Transverse colon (tissue), 3 donors: Measurements from ENCODE around the gene VMAC.

ENCODE experiments used
- CTCF ChIP-seq, 5 experiments: fragments of 200-600 bp in 3 of 5; fragments of 450-650 bp in 2 of 5; sonication (generic) in 3 of 5; IDR thresholded peaks; 1 replicate in 2 of 5; 2 replicates in 3 of 5; pipeline ENCODE4 v1.5.1; 2016 to 2017; ENCODE audit warnings: antibody characterized with exemption in 5 of 5, inconsistent platforms in 3 of 5, mild to moderate bottlenecking in 2 of 5, moderate library complexity in 1 of 5
- POLR2A ChIP-seq: fragments of 450-650 bp; IDR thresholded peaks from one replicate; pipeline ENCODE4 v1.6.1; 2016; ENCODE audit warnings: antibody characterized with exemption, mild to moderate bottlenecking, moderate library complexity

DNA sequence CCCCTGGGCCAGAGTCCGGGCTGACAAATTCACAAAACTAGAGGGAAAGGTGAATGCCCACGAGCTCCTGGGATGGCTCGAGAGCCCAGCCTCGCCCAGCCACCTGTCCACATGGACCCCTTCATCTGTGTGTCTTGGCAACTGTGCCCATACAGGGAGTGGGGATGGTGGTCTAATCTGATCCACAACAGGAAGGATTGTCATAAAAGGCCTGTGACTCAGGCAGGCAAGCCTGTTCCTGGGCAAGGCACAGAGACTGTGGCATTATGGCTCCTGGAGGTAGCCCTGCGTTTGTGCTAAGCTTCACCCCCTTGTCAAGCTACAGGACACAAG is 29.4 kb downstream of the VMAC start:
- TF ChIP-seq CTCF (IDR thresholded peaks at IDR 0.05) = no peak
- TF ChIP-seq POLR2A = no peak
